ENCODE results near the gene BDKRB1. TPM values are rescaled to one million over a fixed set of nuclear protein-coding genes. Genes with fewer than 3 reads are reported as not detected.
A peak's percentile ranks its signal among the peaks of the same experiment; 100 is the strongest.

BDKRB1 gene
- total and polyA plus RNA-seq, 10 of the 15 experiments (the other 5 are each of a cell fraction or from before 2014, with no cell fraction given): 0.21 TPM; not detected in 9

DNA sequence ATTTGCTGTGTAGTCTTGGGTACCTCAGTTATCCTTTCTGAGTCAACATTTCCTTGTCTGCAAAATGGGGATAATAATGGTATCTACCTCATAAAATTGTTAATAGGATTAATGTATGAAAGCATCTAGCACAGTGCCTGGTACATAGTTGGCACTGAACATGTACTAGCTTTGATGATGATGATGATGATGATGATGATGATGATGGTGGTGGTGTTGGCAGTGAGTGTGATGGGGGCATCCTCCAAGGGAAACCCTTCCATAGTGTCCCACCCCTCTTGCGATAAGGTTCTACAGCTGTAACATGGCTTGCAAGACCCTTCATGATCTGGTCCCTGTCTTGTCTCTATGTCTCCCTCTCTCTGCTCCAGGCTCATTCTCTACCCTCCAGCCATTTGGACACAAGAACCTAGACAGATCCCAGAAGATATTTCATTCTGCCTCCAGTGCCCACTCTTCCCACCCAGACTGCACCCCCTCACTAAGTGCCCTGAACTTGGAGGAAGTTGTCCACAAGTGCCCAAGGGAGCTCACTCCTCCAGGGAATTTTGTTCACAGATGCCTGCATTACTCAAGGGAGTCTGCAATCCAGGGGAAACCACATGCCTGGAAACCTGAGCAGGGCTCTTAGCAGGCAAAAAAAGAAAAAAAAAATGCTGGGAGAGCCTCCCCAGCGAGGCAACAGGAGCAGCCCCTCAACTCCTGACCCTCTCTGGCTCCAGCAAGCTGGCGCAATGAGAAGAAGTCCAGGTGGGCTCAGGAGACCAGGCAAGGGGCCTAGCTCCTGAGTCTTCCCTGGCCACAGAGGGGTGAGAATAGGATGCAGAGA, 10.1 kb upstream of the BDKRB1 start:
- CTCF ChIA-PET: no interaction called here
- RAD21 ChIA-PET (ENCODE audit: unreplicated experiment): no interaction called here
- Histone ChIP-seq H2AFZ (ENCODE audit: control insufficient read depth, low read depth, low read length) (no peak overlapping the region), H3K9me3 (replicated peaks; ENCODE audit: control insufficient read depth, insufficient read depth, low read length) (no peaks in the 10 kb centered on the region), H3K79me2 (ENCODE audit: control insufficient read depth, insufficient read depth, low read length) (no peaks in the 10 kb centered on the region), H3K27ac (ENCODE audit: control insufficient read depth, insufficient read depth) (no peak overlapping the region), H3K4me1 (ENCODE audit: control insufficient read depth, insufficient read depth, low read length) (no peaks in the 10 kb centered on the region), H3K36me3 (ENCODE audit: control insufficient read depth in 2 of 2, insufficient read depth in 2 of 2, low read length in 1 of 2) (no peaks in the 10 kb centered on the region), H3K9ac (ENCODE audit: control insufficient read depth, insufficient read depth, low read length) (no peak overlapping the region), H3K4me3 (no peak overlapping the region), H3K27me3 (replicated peaks in 1 of 2; ENCODE audit: control insufficient read depth in 2 of 2, insufficient read depth in 2 of 2, low read length in 1 of 2) (no peaks in the 10 kb centered on the region), H3K4me2 (ENCODE audit: control insufficient read depth, insufficient read depth) (no peak overlapping the region), H4K20me1 (ENCODE audit: control insufficient read depth, insufficient read depth) (no peaks in the 10 kb centered on the region)
- TF ChIP-seq, protein P1, sequence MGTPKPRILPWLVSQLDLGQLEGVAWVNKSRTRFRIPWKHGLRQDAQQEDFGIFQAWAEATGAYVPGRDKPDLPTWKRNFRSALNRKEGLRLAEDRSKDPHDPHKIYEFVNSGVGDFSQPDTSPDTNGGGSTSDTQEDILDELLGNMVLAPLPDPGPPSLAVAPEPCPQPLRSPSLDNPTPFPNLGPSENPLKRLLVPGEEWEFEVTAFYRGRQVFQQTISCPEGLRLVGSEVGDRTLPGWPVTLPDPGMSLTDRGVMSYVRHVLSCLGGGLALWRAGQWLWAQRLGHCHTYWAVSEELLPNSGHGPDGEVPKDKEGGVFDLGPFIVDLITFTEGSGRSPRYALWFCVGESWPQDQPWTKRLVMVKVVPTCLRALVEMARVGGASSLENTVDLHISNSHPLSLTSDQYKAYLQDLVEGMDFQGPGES (IDR thresholded peaks at IDR 0.05): no peak
- TF ChIP-seq, protein P2, sequence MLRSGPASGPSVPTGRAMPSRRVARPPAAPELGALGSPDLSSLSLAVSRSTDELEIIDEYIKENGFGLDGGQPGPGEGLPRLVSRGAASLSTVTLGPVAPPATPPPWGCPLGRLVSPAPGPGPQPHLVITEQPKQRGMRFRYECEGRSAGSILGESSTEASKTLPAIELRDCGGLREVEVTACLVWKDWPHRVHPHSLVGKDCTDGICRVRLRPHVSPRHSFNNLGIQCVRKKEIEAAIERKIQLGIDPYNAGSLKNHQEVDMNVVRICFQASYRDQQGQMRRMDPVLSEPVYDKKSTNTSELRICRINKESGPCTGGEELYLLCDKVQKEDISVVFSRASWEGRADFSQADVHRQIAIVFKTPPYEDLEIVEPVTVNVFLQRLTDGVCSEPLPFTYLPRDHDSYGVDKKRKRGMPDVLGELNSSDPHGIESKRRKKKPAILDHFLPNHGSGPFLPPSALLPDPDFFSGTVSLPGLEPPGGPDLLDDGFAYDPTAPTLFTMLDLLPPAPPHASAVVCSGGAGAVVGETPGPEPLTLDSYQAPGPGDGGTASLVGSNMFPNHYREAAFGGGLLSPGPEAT (IDR thresholded peaks at IDR 0.05; ENCODE audit: low read depth): no peak
- TF ChIP-seq SPI1 (IDR thresholded peaks at IDR 0.05; ENCODE audit: borderline replicate concordance, insufficient read depth, low read depth, low read length) (no peak), JUNB (IDR thresholded peaks at IDR 0.05) (no peak), CBX5 (IDR thresholded peaks at IDR 0.05; ENCODE audit: low read depth) (no peak), TCF12 (IDR thresholded peaks at IDR 0.05; ENCODE audit: low read depth, low read length) (no peak), YY1 (IDR thresholded peaks at IDR 0.05; ENCODE audit: low read depth, low read length) (no peak), EP300 (IDR thresholded peaks at IDR 0.05; ENCODE audit: borderline replicate concordance in 1 of 2, control insufficient read depth in 1 of 2, low read depth in 2 of 2, low read length in 2 of 2) (no peak), NFIC (IDR thresholded peaks at IDR 0.05; ENCODE audit: low read depth, low read length) (no peak), CHD4 (IDR thresholded peaks at IDR 0.05) (no peak), NFYB (IDR thresholded peaks at IDR 0.05; ENCODE audit: insufficient read depth, low read depth, low read length) (no peak), IKZF2 (IDR thresholded peaks at IDR 0.05) (no peak)
- TF ChIP-seq, protein P3, sequence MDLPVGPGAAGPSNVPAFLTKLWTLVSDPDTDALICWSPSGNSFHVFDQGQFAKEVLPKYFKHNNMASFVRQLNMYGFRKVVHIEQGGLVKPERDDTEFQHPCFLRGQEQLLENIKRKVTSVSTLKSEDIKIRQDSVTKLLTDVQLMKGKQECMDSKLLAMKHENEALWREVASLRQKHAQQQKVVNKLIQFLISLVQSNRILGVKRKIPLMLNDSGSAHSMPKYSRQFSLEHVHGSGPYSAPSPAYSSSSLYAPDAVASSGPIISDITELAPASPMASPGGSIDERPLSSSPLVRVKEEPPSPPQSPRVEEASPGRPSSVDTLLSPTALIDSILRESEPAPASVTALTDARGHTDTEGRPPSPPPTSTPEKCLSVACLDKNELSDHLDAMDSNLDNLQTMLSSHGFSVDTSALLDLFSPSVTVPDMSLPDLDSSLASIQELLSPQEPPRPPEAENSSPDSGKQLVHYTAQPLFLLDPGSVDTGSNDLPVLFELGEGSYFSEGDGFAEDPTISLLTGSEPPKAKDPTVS (IDR thresholded peaks at IDR 0.05; ENCODE audit: low read depth, low read length): no peak
- TF ChIP-seq, protein P4, sequence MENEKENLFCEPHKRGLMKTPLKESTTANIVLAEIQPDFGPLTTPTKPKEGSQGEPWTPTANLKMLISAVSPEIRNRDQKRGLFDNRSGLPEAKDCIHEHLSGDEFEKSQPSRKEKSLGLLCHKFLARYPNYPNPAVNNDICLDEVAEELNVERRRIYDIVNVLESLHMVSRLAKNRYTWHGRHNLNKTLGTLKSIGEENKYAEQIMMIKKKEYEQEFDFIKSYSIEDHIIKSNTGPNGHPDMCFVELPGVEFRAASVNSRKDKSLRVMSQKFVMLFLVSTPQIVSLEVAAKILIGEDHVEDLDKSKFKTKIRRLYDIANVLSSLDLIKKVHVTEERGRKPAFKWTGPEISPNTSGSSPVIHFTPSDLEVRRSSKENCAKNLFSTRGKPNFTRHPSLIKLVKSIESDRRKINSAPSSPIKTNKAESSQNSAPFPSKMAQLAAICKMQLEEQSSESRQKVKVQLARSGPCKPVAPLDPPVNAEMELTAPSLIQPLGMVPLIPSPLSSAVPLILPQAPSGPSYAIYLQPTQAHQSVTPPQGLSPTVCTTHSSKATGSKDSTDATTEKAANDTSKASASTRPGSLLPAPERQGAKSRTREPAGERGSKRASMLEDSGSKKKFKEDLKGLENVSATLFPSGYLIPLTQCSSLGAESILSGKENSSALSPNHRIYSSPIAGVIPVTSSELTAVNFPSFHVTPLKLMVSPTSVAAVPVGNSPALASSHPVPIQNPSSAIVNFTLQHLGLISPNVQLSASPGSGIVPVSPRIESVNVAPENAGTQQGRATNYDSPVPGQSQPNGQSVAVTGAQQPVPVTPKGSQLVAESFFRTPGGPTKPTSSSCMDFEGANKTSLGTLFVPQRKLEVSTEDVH (IDR thresholded peaks at IDR 0.05; ENCODE audit: low read depth, partially characterized antibody): no peak
- no TSS peak for BruUV-seq (replicated peaks)
- WGBS (ENCODE audit: insufficient coverage, insufficient replicate concordance, low lambda C conversion rate, missing lambda C conversion rate): 62% methylated on average over 3 of the region's 3 CpGs
- POLR2A ChIA-PET: no interaction called here
- in situ Hi-C loops (cut with MboI): no loop called here
- FAIRE-seq (peak; percentile 13), ATAC-seq (no peak), DNase-seq (ENCODE audit: low read depth, low spot score) (no peak)
- intact Hi-C loops (cut with micrococcal nuclease; ENCODE audit: unreplicated experiment): no loop called here
- SMC1A ChIA-PET (ENCODE audit: uncharacterized antibody, unreplicated experiment): no interaction called here
